ENCODE data around the gene TRIM46.

GRCh38 chr1:155174324-155175280 is 953 bp downstream of the TRIM46 start:
- TF ChIP-seq CTCF (CRISPR knock-in tag; IDR thresholded peaks at IDR 0.05), result no peak
- TF ChIP-seq MAFG (CRISPR knock-in tag; IDR thresholded peaks at IDR 0.05), result no peak
